GM18873 (cell line): ENCODE results near the gene SQOR.

Source experiments
- ATAC-seq: cut with Tn5 transposase; IDR thresholded peaks from one replicate; pipeline ENCODE4 v1.9.1; 2021; ENCODE audit warnings: mild to moderate bottlenecking, moderate library complexity, moderate number of reproducible peaks; ENCODE audit not compliant: unreplicated experiment, low FRiP score

Gene SQOR

DNA sequence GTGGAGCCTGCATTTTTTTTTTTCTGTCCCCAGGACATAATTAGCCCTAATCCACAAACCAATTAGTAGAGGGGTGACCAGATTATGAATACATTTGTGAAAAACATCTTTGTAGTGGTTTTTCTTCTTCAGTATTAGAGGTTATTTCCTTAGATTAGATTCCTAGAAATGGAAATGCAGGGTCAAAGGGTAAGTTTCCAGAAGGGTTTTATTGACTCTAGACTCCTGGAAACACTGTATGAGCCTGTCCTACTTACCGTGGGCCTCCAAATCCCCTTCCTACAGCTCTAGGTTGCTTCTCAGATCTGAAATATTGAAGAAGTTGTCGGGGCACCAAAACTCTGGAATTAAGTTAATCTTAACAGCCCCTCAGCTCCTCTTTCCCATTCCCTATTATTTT is 22.4 kb downstream of the SQOR start:
- no peak for ATAC-seq

- ATAC-seq, result no peak
Measured at GRCh38 chr15:45657764-45658545, 23.1 kb downstream of the SQOR start.

DNA sequence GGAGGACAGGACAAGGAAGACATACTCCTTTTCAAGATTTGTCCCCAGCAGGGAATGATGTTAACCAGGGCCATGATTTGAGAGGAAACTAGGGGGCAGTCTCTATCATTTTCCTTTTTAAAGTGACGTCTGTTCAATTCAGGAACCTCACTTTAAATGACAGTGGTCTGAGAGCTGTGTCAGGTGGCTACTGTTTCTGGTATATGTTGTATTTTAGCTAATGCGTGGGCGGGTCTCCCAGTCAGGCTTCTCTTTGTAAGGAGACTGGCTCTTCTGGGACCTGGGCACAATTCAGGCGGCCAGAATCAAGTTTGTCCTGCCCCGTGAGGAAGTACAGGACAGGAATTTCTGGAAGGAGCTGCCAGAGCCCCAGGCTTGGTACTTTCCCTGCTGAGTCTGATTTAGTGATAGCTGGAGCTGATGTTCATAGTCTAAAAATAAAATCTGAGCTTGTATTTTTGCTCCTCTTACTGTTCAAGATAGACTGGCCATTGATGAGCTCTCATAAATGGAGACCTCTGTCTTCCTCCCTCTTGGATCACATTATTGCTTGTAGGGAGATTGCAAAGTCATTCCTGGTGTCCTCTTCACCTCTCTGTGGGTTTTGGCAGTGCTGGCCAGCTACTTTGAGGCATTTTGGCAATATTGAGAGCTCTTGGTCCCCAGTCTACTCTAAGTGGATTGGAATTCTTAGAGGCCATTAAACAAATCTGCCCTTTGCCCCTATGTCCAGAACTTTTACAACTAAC is 25.6 kb downstream of the SQOR start:
- ATAC-seq, result no peak

DNA sequence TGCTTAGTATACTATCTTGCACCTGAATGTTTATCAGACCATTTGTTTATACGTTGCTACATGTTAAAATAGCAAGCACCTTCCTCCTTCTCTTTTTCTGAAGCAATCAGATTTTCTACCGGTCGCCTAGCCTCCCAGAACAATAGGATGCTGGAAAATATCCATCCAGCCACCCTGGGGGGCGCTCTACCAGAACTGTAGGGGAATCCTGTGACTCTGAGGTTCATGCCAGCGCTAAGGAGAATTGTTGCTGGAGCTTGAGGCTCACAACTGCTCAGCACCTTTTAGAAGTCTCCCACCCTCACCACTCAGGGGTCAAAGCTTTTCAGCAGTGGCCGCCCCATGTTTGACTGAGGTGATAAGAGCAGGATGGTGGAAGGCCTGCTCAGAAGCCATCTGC is 27.5 kb downstream of the SQOR start:
- ATAC-seq, result no peak

- no peak for ATAC-seq
Measured at GRCh38 chr15:45664451-45664850, 29.6 kb downstream of the SQOR start.

DNA sequence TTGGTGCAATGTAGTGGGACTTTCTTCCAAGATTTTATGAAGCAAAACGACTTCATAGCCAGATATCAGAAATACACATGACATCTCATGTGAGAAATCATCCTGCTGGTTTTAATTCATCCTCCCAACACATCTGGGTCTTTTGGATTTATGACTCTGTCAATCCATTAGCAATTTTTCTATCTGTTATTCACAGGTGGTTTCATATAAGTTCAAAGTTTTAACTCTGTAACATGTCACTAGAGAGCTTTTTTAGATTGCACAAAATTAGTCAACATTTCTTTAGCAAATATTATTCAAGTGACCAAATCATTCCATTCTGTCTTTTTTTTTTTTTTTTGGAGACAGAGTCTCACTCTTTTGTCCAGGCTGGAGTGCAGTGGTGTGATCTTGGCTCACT is 30.4 kb downstream of the SQOR start:
- no peak for ATAC-seq

GRCh38 chr15:45666119-45666875 is 31.5 kb downstream of the SQOR start:
- ATAC-seq, result no peak

DNA sequence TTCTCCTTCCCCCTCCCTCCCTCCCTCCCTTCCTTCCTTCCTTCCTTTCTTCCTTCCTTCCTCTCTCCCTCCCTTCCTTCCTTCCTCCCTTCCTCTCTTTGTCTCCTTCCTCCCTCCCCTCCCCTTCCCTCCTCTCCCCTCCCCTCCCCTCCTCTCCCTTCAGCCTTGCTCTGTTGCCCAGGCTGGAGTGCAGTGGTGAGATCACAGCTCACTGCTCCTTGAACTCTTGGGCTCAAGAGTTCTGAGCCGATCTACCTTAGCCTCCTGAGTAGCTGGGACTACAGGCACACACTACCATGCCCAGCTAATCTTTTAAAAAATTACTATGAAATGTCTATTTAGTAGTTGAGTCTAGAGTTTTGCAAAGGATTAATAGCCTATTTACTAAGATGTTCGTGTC is 32.2 kb downstream of the SQOR start:
- no peak for ATAC-seq

DNA sequence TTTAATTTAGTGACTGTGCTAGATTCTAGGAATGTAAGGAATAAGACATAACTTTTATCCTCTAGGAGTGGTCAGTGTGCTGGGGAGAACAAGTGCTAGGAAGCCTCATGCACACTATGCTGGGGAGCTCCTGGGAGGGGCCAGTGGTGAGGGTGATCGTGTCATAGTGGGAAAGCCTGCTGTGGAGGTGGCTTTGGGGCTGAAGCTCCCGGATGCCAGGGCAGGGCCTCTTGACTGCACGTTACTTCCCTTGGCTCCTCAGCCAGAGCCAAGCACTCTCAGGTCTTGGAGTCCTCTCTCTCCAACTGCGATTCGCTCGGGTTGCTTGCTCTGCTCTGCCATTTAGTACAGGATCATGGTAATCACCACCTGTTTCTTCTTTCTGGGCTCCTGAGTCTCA is 33.6 kb downstream of the SQOR start:
- ATAC-seq, result no peak

- no peak for ATAC-seq
Measured at GRCh38 chr15:45669422-45669821, 34.6 kb downstream of the SQOR start.

- no peak for ATAC-seq
Measured at GRCh38 chr15:45670091-45670490, 35.3 kb downstream of the SQOR start.

- ATAC-seq, result no peak
Measured at GRCh38 chr15:45670511-45670910, 35.7 kb downstream of the SQOR start.

DNA sequence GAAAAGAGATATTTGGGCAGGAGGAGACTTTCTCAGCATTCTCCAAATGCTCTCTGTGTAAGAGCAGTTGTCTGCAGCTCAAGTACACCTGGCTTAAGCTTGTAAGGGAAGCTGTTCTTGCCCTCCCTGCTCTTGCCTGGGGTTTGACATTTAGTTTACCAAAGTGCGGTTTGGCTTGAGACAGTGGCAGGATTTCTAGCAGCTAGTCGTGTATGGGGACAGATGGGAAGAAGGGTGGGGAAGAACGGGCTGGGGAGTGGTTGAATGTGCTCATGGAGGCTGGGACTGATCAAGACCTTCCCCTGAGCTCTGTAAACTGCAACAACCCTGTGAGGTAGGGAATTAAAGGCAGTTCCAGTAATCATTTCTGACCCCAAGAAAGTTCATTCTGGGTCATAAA is 39.8 kb downstream of the SQOR start:
- ATAC-seq, result no peak

DNA sequence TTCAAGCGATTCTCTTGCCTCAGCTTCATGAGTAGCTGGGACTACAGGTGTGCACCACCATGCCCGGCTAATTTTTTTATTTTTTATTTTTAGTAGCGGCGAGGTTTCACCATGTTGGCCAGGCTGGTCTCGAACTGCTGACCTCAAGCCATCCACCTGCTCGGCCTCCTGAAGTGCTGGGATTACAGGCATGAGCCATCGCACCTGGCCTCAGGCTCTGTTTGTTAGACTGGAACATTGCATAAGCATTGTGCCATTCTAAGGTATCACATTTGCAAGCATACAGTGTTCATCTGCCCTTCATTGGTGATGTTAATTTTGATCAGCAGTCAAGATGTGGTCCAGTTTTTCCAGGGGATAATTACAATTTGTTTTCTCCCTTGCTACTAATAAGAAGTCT is 43.0 kb downstream of the SQOR start:
- no peak for ATAC-seq

- no peak for ATAC-seq
Measured at GRCh38 chr15:45678459-45679178, 43.8 kb downstream of the SQOR start.

DNA sequence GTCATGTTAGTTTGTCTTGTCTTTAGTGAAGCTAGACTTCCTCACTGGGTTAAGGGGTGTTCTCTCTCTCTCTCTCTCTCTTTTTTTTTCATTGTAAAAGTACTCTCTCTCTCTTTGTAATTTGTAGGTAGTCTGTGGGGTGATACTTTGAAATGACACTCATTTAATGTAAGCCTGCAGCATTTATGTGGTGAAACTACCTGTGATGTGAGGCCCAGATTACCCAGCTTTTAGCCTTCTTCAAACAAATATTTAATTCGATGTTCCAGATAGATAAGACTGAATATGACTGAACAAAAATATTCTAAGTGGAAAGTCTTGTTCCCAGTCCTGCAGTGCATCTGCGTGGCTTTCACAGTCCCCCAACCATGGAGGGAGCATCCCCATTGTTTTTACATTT is 49.7 kb downstream of the SQOR start:
- no peak for ATAC-seq

DNA sequence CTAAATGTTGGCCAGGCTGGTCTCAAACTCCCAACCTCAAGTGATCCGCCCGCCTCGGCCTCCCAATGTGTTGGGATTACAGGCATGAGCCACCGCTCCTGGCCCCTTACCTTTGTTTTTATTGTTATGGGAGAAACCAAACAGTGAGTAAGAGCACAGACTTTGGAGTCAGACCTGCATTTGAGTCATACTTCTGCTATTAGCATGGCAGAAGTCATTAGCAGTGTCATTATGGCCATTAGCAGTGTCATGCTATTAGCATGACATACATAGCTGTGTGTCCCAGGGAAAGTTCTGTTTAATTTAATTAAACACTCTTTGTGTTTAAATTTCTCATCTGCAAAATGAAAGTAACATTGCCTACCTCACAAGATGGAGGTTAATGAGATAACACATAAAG is 54.8 kb downstream of the SQOR start:
- ATAC-seq, result no peak

- no peak for ATAC-seq
Measured at GRCh38 chr15:45690581-45691260, 55.9 kb downstream of the SQOR start.

GRCh38 chr15:45701108-45701507 is 66.3 kb downstream of the SQOR start:
- ATAC-seq, result no peak

DNA sequence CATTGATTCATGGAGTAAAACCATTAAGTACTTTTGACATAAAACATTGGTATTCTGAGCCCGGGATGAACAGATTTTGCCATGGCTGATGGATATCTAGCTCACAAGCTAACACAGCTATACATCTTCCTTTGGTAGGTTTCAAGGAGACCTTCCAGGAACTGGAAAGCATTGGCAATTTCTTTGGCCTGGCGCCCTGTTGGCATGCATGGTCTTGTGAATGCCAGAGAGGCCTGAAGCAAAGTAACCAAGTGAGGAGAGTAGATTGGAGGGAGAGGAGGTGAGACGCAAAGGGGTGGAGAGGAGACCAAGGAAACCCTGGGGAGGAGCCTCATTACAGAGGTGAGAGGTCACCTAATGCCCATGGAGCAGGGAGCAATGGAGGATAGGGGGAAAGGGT is 67.2 kb downstream of the SQOR start:
- ATAC-seq, result no peak
